Measurements from ENCODE around the gene CYP1A2. TPM values are rescaled to one million over a fixed set of nuclear protein-coding genes. Genes with fewer than 3 reads are reported as not detected.

Gene CYP1A2
- total and polyA plus RNA-seq, 2 of the 13 experiments (the other 11 are each of a cell fraction or from before 2014, with no cell fraction given), result 0.07 TPM; not detected in 1

- TF ChIP-seq POGK (CRISPR knock-in tag; conservative IDR thresholded peaks at IDR 0.05) (no peak; the same call in 1 of the 2 replicates), ZNF780A (CRISPR knock-in tag; IDR thresholded peaks at IDR 0.05) (no peak; the same call in 1 of the 2 replicates), ZNF280D (CRISPR knock-in tag; IDR thresholded peaks at IDR 0.05) (no peak), ISX (CRISPR knock-in tag; conservative IDR thresholded peaks at IDR 0.05) (no peak), PAWR (CRISPR knock-in tag; IDR thresholded peaks at IDR 0.05; ENCODE audit: borderline replicate concordance) (no peak), ZNF362 (CRISPR knock-in tag; IDR thresholded peaks at IDR 0.05; ENCODE audit: borderline replicate concordance) (no peak), GFI1 (CRISPR knock-in tag; IDR thresholded peaks at IDR 0.05; ENCODE audit: borderline replicate concordance) (peak; percentile 57; the same call in 1 of the 2 replicates), HDAC1 (CRISPR knock-in tag; IDR thresholded peaks at IDR 0.05) (peak; percentile 85), ARNT2 (CRISPR knock-in tag; IDR thresholded peaks at IDR 0.05; ENCODE audit: low read depth) (no peak; the same call in 1 of the 2 replicates), ZBTB10 (CRISPR knock-in tag; IDR thresholded peaks at IDR 0.05; ENCODE audit: borderline replicate concordance) (peak; percentile 74), ZNF687 (CRISPR knock-in tag; IDR thresholded peaks at IDR 0.05) (peak; percentile 90), ETV6 (CRISPR knock-in tag; conservative IDR thresholded peaks at IDR 0.05) (no peak), SRSF1 (optimal IDR thresholded peaks at IDR 0.05; ENCODE audit: low read depth, low read length) (peak; percentile 65)
Measured at GRCh38 chr15:74725845-74726773, 22.5 kb upstream of the CYP1A2 start (continued).
